Lower leg skin (tissue), 3 donors: ENCODE results near the gene SLC4A2.

ENCODE experiments used
- POLR2A ChIP-seq, 2 donors: fragments of 450-650 bp; IDR thresholded peaks; one replicate each; pipeline ENCODE4 v1.6.1; 2016 to 2017; ENCODE audit warnings: antibody characterized with exemption in 2 of 2, mild to moderate bottlenecking in 1 of 2, moderate library complexity in 1 of 2
- TF ChIP-seq, protein P1 (sequence below), 3 donors: fragments of 450-650 bp; IDR thresholded peaks; one replicate each; pipeline ENCODE4 v1.5.1; 2016; ENCODE audit warnings: antibody characterized with exemption in 3 of 3, mild to moderate bottlenecking in 3 of 3, moderate library complexity in 2 of 3

- TF ChIP-seq, protein P1, sequence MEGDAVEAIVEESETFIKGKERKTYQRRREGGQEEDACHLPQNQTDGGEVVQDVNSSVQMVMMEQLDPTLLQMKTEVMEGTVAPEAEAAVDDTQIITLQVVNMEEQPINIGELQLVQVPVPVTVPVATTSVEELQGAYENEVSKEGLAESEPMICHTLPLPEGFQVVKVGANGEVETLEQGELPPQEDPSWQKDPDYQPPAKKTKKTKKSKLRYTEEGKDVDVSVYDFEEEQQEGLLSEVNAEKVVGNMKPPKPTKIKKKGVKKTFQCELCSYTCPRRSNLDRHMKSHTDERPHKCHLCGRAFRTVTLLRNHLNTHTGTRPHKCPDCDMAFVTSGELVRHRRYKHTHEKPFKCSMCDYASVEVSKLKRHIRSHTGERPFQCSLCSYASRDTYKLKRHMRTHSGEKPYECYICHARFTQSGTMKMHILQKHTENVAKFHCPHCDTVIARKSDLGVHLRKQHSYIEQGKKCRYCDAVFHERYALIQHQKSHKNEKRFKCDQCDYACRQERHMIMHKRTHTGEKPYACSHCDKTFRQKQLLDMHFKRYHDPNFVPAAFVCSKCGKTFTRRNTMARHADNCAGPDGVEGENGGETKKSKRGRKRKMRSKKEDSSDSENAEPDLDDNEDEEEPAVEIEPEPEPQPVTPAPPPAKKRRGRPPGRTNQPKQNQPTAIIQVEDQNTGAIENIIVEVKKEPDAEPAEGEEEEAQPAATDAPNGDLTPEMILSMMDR (IDR thresholded peaks at IDR 0.05), result no peak
- TF ChIP-seq POLR2A (IDR thresholded peaks at IDR 0.05), result no peak
Observed at GRCh38 chr7:151058781-151059366, 515 bp upstream of the SLC4A2 start.
